HG02943 (cell line): ENCODE data around the gene SEC23A.
"Not testable (repeated sequence)": the region's sequence is repeated elsewhere in the genome, so short reads cannot be mapped to it uniquely, and the experiment has no call there.

Source experiments
- ATAC-seq: cut with Tn5 transposase; IDR thresholded peaks from one replicate; pipeline ENCODE4 v1.9.1; 2021; ENCODE audit warnings: mild to moderate bottlenecking, low read depth, moderate library complexity; ENCODE audit not compliant: unreplicated experiment

SEC23A gene

DNA sequence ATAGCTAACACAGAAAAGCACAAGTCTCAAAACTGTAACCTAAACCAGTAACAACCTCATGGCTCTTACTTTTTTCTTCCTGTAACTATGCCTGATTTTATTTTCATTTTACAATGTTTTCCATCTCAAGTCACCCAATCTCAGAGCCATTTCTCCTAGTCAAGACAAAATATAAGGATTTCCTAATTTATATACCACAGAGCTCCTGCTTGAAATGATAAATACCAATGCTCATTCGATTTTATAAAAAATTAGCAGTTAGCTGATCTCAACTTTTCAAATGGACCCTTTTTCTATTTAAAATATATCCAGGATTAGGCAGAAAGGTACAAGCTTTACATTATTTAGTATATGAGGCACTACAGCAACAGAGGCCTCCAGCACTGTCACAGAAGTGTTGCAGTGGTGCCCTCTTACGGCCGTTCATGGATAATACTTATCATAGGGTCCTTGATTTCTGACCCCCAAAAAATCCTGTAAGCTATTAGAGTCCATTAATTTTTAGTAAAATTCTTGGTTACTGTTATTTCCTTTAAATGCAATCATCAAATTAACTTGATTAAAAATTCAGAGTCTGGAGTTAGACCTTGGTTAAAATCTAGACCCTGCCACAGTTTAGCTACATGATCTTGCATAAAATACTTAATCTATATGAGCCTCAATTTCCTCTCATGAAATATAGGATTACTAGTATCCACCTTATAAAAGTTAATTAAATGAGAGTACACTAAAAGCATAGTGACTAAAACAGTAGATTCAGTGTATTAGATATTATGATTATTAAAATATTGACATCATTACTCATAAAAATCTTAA lies 68.3 kb downstream of the SEC23A start:
- no peak for ATAC-seq

DNA sequence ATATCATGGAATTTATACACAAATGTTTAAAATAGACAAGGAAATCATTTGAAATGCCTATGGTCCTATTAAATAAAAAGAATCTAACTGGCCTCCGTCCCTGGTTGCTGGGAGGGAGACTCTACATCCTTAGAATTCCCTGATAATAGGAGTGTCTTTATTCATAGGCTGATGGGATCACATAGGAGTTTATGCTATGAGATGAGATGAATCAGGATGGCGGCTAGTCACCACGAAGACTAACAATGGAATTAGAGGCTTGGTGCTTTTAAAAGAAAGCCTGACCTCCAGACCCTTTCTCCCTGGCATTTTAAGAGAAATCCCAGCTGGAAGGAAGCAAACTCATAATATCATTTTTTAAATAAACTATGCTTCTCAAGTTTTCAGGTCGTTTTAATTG lies 69.7 kb downstream of the SEC23A start:
- no peak for ATAC-seq

DNA sequence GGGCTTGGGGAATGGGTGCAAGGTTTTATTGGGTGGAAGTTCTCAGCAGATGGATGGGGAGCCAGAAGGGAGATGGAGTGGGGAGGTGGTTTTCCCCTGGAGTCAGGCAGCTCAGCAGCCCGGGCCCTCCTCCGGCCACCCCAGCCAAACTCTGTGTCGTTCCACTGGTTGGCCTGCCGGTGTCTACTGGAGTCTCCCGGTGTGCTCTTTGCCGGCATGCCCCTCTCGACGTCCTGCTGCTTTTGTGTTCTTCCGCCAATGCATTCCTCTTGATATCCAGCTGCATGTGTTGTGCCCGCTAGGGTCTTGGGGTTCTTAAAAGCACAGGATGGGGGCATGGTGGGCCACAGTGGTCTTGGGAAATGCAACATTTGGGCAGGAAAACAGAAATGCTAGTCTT lies 72.8 kb downstream of the SEC23A start:
- ATAC-seq = no peak

DNA sequence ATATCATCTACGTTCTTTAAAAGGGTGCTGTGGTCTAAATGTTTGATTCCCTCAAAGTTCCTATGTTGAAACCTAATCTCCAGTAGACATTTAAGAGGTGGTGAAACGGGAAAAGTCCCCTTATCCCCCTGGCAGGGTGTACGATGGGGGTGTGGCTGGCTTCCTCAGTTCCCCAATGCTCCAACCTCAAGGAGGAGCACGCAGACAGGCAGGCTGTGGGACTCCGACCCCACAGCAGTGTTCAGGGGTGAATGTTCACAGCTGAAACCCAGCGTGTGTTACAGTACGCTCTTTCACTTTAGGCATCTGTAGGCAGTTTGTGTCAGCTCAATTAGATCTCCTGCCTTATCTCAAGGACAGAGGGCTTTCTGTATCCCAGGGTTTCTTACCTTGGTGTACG lies 73.2 kb downstream of the SEC23A start:
- ATAC-seq = no peak

DNA sequence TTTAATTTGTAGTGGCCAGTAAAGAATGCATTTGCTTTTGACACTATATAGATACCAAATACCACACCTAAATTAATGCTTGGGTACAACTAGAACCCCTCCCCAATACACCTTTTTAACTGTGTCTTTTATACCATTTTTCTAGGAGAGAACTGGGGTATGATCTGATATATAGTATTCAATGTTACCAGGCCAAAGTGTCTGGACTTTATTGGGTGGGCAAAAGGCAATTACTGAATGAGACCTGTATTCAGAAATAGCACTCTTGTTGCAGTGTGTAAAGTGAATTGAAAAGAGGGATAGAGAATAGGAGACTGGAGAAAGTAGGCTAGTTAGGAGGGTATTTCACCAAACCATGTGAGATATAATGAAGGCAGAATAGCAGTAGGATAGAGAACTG lies 74.4 kb downstream of the SEC23A start:
- no peak for ATAC-seq

DNA sequence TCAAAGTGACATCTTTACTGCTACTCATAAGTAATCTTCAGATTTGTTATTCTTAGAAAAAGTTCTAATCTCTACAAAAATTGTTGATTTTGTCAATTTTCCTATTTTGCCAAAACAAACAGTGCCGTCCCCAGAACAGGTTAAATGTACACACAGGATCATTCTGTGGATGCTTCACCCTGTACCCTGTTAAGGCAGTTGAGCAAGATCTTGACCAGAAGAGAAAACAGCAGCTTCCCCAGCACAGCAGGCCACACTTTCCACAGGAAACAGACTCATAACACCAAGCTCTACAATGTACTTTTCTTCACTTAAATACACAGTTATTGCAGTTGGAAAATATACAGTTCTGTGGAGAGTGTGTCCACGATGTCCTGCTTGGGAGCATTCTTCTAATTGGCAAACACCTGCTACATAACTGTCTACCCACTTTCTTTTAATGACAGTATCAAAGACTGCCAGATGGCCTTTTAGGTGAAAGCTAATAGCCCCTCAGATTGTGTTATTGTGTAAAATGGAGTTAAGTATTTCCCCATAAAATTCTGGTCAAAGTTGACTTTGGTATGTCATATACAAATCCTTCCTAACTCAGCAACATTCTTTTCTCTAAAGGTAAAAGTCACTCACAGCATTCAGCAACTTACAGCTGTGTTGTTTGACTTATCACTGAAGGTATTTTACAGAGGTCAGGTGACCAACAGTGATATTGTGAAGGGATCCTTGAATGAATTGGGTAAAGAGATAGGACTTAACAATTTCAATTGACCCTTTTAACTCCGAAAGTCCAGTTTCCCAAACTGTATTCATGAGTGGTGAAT lies 77.0 kb downstream of the SEC23A start:
- ATAC-seq = no peak

DNA sequence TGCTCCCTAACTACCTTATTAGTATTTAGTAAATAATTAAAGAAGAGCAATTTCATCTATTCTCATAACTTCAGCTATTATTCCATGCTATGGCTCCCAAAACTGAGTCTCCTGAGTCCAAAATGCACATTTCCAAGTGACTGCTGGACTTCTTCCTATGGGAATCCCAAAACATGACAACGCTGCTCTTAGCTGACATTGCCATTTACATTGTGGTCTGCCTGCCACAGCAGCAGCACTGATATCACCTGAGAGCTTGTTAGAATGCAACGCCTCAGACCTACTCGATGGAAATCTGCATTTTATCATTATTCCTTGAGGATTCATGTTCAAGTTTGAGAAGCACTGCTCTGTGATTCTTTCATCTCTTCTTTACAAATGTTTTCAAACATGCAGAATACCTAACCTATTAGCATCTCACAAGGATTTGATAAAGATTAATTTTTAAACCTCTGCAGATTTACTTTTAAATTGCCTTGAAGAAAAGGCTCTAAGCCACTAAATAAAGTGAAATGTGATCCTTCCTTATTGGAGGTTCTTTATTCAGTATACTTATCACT lies 77.7 kb downstream of the SEC23A start:
- ATAC-seq = no peak

DNA sequence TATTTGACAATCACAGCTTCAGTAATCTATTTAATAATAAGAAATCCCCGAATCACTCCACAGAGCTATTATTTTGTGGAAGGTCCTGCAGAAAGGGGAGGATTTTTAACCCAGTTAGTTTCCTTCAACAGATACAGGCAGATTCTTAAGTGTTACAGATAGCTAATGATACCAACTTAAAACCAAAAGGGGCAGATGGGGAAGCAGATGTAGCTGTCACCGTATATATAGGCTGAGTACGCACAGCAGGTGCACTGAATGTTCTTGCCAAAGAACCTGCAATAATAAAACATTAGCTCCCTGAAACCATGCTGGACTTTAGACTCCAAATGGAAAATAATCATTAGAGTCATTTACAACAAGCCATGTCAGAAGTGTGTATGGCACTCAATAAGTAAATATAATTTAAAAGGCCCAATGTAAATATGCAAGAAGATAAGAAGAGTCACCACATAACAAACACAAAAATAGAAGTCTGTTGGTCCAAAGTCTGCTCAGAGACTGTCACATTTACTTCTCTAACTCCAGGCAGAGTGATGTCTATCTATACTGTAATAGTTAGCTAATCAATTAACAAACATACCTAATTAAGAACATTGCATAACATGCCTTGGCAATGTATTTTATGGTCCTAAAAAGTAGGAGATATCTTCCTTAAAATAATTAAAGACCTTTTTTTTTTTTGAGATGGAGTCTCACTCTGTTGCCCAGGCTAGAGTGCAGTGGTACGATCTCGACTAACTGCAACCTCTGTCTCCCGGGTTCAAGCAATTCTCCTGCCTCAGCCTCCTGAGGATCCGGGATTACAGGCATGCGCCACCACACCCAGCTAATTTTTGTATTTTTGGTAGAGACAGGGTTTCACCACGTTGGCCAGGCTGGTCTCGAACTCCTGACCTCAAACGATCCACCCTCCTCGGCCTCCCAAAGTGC lies 78.8 kb downstream of the SEC23A start:
- ATAC-seq = no peak

DNA sequence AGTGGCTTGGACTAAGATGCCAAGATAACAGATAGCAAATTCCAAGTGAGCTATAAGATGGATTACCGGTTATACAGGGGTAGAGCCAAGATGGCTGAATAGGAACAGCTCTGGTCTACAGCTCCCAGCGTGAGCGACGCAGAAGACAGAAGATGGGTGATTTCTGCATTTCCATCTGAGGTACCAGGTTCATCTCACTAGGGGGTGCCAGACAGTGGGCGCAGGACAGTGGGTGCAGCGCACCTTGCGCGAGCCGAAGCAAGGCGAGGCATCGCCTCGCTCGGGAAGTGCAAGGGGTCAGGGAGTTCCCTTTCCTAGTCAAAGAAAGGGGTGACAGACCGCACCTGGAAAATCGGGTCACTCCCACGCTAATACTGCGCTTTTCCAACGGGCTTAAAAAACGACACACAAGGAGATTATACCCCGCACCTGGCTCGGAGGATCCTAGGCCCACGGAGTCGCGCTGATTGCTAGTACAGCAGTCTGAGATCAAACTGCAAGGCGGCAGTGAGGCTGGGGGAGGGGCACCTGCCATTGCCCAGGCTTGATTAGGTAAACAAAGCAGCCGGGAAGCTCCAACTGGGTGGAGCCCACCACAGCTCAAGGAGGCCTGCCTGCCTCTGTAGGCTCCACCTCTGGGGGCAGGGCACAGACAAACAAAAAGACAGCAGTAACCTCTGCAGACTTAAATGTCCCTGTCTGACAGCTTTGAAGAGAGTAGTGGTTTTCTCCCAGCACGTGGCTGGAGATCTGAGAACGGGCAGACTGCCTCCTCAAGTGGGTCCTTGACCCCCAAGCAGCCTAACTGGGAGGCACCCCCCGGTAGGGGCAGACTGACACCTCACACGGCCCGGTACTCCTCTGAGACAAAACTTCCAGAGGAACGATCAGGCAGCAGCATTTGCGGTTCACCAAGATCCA lies 85.7 kb downstream of the SEC23A start:
- ATAC-seq = not testable (repeated sequence)

DNA sequence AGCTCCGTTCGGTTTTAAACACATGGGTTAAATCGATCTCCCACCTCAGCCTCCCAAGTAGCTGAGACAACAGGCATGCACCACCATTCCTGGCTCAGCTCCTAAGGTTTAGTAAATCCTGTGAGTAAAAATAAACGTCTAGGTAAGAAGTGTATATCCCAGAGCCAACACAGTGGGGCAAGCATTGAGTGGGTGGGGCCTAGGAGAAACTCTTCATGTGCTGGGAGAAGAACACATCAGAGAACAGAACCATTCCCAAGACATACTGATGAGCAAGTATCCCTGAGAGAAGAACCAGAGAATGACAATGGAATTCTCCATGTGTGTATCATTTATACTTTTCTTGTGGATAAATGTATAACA lies 86.3 kb downstream of the SEC23A start:
- ATAC-seq = no peak

DNA sequence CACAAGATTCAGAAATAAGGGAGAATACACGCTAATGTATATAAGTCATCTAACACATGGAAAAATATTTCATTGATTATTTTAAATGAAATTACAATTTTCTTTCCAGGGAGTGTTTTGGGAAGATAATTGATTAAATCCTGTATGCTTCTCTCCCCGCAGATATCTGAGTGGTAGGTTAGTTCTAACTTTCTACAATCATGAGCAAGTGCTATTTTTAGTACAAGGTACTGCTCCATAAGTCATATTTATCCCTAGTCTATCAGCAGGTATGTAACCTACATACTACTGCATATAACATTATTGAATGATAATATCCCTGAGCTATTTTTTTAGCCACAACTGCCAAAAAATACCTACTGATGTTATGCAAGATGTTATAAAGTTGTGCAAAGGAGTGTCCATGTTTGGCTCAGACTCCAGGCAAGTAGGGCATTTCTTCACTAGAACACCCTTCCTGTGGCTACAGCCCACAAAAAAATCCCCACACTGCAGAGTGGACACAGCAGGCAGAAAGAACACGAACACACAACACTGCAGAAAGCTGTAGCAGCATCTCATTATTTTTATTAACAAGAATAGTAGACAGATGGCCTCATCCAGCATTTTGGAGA lies 87.0 kb downstream of the SEC23A start:
- ATAC-seq = no peak

DNA sequence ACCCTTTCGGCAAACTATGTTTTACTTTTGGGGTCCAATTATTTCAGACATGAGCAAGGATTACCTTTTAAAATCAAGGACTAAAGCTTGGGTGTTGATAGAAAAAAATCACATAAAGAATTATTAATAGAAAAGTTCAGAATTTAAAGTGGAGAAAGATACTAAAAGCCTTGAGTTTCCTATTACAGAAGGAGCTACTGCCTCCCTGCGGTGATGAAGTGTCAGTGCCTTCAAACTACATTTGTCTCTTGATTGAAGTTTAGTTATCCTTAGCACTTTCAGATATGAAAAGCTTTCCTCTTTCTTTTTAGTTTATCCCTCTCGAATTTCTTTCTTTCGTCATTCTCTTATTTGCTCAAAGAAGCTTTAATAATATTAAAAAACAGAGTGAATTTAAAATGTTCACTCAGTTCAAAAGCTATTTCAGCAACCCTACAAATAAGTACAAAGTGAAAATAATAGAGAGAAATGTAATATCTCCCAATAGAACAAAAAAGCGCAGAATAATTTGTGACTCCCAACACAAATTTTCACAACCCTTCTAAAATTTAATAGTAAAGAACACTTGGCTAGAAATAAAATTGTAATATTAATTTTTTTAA lies 87.6 kb downstream of the SEC23A start:
- no peak for ATAC-seq

DNA sequence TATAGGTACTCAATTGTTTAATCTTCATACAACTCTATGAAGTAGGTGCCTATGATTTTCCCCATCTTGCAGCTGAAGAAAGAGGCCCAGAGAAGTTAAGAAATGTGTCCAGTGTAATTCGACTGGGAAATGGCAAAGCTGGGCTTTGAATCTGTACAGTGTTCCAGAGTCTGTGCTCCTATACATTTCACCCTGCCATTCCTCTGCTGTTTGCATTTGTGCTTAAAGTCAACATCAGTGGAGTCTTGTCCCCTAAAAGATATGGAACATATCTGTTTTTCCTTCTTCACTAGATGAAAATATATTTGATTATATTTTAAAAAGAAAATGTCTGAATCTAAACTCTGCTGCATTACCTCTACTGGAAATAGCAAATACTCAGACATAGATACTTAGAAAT lies 88.6 kb downstream of the SEC23A start:
- ATAC-seq = no peak

DNA sequence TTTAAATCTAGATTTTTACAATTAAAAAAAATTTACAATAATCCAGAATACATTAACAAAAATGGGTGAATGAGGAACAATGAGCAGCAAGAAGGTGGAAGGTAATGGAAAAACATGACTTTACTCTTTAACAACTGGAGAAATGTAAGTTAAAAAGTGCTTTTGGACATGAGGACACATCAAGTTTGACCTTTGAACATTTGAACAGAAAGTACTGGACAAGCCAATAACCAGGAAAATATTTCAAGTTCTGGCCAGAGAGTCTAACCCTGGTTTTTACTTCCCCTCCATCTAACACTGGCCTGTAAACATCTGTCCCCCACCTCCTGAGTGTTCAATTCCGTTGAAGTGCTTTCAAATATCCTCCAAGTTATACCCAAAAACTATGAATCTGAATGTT lies 94.1 kb downstream of the SEC23A start:
- not testable (repeated sequence) for ATAC-seq

DNA sequence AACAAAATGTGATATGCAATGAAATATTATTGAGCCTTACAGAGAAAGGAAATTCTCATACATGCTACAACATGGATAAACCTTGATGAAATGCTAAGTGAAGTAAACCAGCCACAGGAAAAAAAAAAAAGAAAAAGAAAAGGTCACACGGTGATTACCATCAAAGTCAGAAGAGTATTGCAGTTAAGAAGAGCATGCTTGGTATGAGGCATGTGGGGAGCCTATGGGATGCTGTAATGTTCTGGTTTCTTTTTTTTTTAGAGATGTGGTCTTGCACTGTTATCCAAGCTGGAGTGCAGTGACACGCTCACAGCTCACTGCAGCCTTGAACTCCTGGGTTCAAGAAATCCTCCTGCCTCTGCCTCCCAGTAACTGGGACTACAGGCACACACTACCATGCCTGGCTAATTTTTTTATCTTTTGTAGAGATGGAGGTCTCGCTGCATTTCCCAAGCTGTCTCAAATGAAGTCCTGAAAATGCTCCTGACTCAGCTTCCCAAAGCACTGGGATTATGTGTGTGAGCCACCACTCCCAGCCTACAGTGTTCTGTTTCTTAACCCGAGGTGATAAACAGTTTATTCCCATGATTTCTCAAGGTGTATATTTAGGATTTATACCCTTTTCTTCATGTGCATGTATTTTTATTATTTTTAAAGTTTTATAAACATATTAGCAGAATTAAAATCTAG lies 96.2 kb downstream of the SEC23A start:
- ATAC-seq = no peak

DNA sequence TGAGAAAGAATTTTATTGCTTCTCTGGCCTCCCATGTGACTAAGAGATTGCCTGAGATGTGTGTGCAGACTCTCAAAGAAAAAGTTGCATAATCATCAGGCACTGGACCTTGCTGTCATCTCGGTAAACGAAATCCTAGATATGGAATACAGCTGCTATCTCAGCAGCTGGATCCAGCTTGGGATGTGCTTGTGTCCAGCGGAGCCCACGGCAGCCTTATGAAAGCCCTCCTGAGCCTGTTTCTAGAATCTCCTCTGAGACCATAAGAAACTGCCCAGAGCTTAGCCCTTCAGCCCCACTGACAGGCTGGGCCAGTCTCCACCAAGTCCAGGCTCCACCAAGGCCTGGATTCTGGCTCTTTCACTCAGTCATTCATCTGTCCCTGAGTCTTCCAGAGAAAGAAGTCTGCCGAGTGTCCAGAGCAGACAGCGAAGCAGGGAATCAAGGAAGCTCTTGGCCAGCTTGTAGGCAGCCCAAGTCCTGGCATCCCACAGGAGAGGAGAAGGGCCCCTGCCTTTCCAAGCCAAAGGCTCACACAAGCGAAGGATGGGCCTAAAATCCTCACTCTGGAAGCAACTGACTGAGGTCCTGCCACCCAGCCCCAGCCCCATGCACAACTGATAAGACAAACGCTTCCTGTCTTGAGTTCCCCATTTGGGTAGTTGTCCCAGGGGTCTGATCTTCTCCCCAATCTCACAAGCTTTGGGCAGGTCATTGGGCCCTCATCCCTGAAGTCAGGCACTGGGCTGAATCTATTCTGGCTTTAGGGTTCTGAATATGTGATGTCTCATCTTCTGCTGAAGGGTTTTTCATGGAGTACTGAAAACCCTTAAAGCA lies 97.8 kb downstream of the SEC23A start:
- ATAC-seq = no peak

DNA sequence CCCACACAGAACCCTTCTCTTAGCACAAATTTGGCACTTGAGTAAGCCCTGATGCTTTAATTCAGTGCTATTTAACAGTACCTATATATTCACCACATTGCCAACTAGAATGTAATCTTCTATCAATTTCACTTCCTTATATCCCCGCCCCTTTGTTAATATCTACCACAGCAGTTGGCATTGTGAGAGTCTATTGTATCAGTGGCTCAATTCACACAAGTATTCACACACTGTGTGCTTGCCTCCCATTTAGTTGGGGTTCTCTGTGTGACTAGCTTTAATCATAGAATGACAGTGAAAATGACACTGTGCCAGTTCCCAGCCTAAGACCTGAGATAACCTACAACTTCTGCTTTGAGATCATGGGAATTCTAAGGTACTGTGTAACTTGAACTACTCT lies 103.1 kb downstream of the SEC23A start:
- ATAC-seq = no peak
